Measurements from ENCODE around the gene PIK3R1.

The PIK3R1 gene

DNA sequence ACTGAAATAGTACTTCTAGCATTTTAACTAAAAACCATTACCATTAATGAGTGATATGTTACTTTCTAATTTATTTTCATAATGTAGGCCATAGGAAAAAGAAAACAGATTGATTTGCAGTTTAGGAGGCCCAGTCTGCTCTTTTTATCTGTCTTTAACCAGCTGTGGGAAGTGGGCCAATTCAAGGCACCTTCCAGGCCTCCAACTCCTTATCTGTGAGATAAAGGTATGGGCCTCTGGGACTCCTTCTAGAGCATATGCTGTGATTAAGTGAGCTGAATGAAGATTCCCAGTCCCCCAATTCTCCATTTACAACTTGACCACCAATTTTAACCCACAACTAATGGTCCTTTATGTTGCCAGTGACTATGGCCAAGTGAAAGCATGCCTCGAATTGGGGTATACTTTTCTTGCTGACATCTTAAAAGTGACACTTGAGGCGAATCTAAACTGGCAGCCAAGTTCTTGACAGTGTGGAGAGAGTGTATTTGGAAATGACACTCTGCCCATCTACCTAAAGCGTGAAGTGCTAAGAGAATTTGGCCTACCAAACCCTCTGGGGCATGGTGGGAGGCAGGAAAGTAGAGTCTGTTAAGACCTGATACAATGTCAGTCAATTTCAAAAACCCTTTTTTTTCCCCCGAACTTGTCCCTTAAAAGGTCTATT lies 88.3 kb downstream of the PIK3R1 start:
- DNase-seq: no peak

DNA sequence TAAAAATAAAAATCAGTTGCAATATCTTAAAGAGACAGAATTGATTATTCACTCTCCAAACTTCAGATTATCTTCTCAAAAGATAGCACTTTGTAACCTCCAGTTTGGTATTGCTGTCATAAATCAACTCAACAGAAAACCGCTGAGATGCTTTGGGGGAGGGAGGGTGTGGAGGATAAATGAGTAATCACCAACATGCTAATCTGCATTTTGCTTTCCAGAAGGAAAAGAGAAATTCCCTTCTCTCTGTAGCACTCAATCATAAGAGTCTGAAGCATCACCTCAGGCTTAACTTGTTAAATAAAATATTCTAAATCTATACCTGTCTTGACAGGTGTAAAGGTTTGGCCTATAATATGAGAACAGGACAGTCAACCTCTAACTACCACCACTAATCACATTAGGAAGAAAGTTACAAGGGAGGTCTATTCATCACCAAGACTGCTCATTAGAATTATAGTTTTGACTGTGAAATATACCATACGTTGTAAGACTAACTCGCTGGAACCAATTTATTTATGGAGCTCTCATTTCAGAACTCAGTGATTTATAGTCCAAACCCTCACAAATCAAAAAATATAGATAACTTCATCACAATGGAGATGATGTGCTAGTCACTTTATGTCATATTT lies 89.0 kb downstream of the PIK3R1 start:
- no peak for DNase-seq

DNA sequence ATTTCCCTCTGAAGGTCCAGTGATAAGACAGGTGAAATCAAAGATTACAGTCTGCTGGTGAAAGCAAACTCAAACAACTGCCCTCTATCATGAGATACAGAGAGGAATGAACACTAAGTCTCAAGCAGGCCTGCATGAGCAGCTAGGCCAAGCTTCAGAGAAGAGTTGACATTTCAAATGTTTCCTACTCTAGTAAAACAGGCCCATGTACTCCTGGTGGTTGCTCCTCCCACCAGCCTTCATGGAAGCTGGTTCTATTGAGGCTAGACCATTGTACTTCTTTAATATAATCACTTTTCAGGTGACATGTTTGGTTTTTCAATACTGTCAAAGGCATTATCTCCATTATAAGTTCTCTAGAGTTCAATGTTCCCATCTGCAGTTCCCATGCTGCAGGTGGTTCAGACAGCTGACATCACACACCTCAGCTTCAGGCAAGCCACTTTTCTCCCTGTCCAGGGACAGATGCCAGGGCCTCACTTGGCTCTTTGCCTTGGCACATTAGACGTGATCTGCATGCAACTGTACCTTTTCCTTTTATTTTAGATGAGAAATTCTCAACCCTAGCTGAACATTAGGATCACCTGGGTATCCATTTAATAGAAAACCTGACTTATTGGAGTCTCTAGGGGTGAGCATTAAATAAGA lies 89.8 kb downstream of the PIK3R1 start:
- DNase-seq: no peak

DNA sequence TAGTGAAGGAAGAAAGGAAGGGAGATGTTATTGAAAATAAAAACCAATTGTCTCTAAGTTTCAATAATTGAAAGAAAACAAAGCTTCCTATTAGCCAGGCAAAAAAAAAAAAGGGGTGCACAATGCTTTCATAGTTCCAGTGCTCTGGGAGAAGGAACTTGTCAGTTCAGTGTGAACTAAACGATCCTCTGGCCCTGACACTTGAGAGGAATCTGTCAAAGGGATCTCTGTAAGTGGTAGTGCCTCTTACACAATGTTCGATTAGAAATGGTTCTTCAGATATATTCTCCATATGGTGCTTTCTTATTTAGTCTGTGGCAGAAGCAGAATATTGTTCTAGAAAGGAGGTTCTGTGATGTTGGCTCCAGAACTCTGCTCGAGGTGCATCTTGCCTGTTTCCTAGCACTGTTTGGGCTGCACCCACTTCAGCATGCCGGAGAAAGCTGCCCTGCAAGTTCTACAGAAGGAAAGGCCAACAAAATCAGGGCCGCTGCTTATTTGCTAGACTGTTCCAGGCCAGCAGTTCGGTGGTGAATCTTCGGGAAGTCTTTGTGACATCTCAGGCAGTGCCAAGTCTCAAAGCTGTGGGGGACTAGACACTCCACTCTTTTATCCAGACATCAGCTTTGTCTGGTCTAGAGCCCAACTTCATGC lies 90.9 kb downstream of the PIK3R1 start:
- DNase-seq: no peak

DNA sequence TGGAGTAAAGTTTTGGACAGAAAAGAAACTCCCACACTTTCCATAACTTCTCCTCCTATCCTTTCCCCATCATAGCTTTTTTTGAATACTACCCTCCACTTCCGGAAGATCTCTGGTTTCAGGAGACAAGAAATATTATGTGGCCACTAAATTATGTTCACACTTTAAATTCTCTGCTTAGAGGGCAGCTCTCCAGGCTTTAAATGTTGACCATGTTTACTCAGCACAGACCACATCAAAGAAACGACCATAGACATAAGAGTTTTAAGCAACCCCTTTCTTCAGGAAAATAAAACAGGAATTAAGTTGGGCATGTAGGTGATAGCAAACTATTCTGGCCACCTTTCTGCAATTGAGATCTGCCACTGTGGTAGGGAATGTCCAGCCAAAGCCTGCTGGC lies 97.8 kb downstream of the PIK3R1 start:
- DNase-seq: no peak

DNA sequence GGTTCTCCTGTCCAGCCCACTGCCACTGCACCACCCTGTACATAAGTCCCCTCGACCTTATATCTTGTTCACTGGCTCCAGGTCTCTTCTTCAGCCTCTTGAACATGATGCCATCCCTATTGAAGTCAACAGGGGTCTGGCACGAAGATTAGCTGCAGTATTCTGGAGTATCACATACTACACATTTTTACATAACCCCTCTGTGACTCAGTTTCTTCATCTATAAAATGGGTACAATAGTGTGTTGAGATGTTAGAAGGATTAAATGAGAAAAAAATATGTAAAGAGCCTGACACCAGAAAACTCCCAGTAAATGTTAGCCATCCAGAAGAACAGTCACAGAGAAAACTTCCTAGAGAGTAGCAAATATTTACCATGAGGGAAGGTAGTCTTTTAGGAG lies 98.9 kb downstream of the PIK3R1 start:
- no peak for DNase-seq

DNA sequence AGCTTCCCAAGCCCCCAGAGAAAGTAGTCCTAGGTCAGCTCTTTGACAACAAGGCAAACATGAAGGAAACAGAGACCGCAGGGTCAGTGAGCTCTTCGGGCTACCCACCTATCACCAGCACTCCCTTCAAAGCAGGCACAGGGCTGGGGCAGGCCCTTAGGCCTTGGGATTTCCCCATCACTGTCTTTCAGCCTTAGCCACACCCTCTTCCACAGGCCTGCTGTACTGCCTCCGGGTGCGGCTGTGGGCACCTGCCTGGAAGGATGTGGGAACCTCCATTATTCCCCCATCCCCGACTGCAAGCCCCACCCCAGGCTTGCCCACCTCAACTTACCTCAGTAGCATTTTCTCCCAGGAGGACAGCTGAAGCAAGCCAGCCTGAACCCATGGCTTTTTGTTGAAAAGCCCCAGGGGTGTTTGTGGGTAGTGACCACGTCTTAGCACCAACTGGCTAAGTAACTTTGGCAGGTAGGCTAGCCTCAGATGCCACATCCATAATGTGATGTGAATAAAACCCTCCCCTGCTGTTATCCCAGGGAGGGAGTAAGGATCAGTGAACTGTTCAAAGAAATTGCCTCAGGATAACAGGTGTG lies 100.2 kb downstream of the PIK3R1 start:
- DNase-seq: no peak

DNA sequence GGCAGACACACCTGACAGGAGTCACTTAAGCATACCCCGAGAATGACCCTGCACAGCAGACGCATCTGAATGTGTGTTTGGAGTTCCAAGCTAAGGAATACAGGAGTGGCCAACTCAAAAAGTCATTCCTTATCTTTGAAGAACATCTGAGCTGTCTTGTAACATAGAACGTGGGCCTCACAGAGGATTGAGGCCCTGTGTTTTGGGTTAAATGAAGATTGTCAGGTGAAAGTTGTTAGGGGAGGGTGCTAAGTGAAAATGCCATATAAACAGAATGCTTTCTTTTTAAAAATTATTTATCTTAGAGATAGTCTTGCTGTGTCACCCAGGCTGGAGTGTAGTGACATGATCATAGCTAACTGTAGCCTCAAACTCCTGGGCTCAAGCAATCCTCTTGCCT lies 100.9 kb downstream of the PIK3R1 start:
- DNase-seq: no peak

DNA sequence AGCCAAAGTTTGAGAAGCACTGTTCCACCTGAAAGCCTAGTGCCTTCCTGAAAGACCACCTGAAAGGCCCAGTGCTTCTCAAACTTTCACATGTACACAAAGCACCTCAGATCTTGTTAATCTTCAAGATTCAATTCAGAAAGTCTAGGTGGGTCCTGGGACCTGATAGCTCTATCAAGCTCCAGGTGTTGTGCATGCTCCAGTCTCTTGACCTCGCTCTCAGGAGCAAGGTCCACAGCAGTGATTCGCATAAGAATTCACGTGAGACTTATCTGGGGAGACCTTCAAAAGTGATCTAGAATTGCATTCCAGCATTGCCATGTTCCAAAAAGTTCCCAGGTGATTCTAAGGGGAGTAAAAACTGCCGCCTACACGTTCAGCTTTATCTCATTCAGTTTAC lies 102.1 kb downstream of the PIK3R1 start:
- DNase-seq: no peak

DNA sequence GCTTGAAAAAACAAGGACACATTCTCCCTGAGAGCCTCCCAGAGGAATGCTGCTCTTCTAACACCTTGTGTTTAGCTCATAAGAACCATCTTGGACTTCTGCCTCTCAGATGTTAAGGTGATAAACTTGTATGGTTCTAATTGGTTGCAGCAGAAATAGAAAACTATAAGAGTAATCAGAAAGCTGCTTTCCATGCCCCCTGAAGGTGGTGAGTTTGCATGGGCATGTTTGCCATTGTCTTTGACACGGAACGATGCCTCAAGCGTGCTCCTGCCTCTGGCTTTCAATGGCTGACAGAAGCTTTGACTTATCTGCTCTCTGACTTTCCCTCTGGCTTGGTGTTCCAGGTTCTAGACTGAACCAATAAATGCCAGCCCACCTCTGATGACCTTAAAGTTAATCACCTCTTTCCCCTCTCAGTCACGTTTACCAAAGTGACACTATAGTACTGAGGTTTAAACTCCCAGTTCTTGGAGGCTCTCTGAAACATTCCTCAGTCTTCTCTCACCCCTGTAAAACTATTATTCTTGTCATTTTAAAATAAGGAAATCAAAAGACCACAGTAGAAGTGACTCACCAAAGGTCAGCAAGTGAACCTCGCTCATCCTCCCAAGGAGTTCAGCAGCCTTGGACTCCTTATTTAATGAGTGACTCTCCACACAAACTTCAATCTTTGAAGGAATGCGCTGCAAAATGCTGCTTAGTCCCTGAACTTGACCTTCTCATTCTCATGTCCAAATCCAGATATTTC lies 103.6 kb downstream of the PIK3R1 start:
- DNase-seq: no peak

DNA sequence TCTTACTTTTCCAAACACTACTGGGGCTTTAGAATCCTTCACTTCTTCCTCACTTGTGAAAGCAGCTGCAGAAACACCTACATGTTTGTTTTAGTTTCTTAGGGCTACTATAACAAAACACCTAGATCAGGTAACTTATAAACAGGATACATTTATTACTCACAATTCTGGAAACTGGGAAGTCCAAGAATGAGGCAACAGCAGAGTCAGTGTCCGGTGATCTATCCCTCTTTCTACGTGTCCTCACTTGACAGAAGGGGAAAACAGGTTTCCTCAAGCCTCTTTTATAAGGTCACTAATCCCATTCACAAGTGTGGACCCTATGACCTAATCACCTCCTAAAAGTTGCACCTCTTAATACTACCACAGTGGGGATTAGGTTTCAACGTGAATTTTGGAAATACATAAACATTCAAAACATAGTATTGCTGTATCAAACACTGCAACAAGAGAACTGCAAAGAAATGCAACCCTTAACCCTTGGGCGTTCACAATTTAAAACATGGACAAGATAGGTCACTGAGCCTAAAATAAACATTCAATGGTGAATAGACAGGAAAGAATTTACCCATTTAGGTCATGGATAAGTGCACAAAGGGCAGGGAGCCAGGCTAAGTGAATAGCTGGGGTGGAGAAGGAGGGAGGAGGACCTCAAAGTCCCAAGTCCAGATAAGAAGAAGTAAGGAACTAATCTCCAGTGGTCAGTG lies 104.3 kb downstream of the PIK3R1 start:
- no peak for DNase-seq

DNA sequence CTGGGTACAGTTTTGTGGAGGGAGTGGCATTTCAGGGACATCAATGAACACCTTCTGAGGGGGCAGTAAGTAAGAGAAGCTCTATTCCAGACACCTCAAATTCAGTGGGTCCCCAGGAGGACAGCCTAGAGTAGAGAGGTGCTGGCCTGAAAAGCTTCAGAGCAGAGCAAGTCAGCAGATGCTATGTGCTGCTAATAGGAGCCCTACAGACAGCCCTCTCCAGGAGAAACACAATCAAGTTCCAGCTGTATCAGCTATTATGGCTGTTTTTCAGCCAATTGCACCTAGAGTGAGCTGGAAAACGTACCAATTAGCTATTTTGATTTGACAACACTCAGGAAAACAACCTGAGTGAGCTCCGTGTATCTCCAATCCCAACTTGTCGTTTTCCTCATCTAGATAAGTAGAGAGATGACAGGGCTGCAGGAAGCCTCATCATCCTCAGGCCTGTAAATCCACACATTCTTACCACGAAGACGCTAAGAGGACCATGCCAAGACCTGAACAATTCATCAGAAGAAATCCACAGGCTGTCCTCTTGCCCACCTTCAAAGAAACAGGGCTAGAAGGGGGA lies 104.9 kb downstream of the PIK3R1 start:
- DNase-seq: no peak

DNA sequence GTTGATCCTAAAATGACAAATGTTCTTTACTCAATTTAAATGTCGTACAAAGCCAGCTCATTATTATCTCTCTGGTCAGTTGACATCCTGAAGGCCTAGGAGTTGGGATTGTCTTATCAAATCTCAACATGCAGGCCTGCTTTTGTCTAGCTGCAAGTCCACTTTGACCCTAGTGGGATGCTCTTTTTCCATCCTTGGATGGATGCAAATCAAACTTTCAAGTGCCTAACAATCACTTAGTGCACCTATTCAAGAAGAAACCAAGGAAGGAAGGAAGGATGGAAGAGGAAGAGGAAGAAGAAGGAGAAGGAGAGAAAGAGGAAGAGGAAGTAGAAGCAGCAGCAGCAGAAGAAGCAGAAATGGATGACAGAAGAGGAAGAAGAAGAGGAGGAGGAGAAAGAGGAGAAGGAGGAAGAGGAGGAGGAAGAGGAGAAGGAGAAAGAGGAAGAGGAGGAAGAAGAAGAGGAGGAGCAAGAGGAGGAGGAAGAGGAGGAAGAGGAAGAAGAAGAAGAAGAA lies 109.6 kb downstream of the PIK3R1 start:
- no peak for DNase-seq

DNA sequence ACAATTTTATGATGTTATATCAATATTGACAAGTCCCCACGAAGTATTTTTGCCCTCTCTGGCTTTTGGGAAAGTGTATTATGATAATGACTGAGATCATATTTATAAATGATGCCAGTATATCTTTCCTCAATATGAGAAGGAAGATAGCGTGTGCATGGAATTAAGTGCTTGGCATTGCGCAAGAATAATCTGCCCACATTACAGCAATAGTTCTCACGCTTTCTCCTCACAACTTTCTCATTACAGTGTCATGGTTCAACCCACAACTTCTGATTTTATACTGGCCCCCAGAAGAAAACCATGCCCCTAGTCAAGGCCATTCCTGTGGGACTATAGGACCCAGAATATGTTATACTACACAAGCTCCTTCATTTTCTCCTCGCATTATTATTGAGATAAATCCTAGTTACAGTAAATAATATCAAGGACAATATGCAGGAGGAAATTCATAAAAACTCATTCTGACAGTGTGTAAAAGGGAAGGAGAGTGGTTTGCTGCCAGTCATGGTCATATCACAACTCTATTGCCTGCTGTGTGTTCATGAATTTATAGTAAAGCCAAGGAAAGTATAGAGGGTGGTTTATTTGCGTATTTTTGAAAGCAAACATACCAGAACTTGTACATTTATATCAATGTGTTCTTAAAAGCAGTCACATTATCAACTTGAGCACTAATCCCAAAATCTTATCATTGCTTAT lies 114.1 kb downstream of the PIK3R1 start:
- no peak for DNase-seq

DNA sequence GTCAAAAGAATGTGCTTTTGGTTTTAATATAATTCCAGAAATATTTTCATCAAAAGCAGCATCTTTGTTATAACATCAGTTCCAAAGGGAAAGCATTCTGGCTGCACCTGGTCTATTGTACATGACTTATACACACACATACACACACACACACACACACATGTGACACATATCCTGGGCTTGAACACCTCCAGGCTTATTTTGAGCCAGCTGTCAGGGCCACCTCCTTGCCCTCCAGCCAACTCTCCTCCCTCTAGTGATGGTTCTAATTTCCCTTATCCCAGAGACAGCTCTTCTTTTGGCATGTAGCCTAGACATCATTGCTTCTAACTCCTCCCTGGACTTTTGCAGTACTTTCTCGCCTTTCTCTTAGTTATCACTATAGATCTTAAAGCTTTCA lies 115.0 kb downstream of the PIK3R1 start:
- no peak for DNase-seq

DNA sequence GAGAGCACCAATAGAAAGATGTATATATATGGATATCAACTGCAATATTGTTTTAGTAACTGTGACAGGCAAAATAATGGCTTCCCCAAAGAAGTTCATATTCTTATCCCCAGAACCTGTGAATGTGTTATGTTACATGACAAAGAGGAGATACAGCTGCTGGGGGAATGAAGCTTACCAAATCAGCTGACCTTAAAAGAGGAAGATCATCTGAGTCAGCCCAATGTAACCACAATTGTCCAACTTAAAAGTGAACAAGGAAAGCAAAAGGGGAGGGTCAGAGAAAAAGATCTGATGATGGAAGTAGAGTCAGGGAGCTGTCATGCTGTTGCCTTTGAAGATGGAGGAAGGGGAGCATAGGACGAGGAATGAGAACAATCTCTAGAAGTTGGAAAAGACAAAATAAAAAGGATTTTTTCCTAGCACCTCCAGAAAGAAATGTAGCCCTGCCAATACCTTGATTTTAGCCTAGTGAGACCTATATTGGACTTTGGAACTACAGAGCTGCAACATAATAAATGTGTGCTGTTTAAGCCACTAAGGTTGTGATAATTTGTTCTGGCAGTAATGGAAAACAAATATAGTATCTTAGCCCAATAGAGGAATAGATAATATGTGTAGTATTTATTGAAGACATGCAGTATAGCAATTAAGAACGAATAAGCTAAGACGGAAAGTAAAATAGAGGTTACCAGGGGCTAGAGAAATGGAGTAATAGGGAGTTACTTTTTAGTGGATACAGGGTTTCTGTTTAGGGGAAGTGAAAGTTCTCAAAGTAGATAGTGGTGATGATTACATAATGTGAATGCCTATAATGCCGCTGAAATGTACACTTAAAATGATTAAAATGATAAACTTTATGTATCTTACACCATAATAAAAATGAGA lies 115.9 kb downstream of the PIK3R1 start:
- DNase-seq: peak; percentile 24

DNA sequence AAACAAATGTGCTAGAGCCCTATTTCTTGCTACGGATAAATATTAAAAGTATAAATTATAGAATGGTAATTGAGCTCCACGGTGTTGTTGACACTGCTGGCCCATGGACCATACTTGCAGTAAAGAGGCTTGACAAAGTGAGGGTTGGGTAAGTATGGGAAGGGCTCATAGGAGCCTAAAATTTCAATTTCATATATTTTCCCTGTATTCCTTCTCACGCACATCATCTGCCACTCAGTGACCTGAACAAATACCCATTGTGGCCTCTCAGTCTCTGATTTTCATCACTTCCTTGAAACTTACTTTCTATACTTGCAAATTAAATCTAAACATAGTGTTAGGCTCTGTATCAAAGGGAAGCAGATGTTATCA lies 116.5 kb downstream of the PIK3R1 start:
- no peak for DNase-seq

DNA sequence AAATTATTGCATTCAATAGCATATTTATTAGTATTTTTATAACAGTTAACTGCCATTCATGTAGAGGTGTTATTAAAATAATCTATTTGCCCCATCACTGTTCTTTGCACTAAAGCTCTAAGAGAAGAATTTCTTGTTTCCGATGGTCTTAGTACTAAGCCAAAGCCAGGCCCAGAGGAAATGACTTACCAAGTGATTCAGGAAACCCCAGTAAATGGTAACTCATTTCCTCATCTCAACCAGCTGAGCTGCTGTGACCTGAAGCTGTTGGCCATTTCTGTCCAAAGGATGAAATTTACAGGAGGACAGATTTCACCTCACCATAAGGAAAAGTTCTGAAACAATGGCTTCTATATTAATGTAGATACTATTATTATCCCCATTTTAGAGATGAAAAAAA lies 117.0 kb downstream of the PIK3R1 start:
- DNase-seq: no peak

DNA sequence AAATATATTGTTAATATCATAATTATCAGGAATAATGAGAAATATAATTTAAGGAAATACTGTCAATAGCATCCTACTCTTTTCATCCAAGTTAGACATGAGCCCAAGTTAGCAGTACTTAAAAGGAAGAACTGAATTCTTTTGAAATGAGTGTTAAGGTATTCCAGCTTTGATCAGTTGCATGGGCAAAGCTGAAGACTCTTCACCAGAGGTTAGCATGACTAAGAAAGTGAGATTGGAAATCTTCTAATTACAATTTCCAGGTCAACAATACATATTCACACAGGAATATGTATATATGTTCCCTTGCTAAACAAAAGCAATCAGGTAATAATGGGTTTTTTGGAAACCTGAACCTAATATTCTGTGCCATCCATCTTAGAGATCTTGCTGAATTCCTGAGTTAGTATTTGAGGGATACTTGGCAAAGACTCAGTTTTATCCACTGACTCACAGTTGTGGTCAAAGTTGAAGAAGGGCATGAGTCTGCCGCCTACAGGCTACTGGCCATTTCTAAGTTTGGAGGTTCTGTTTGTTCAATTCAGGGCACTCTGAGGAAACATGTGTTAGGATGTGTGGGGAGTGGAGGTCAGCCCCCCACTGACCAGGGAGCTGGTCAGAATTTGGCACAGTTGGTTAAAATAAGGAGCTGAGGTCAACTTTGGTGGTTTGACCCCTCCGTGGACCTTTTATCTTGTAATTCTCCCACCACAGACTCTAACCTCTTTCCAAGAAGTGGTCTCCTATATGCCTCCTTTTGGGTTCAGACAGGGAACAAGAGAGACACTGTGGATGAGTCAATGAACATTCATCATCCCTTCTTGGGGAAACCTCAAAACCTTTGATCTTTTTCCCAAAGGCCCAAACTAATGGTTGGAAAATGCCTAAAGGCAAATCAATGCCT lies 118.3 kb downstream of the PIK3R1 start:
- DNase-seq: no peak
